ENCODE results near the gene SLC35F4.

The SLC35F4 gene

DNA sequence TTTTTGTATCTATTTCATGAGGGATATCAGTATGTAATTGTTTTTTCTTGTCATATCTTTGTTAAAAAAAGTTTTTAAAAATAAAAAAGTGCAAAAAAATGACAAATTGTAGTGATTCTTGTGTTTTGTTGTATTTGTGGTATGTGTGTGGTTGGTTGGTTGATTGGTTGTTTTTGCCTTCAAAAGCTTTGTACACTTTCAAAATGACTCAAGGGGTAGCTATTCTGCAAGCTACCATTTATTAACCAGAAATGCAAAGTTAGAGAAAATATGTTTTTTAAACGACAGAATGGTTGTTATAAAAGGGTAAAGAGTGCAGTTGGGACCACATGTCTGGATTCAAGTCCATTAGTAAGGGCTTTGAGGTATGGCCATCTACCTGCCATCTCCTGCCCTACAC is 119.3 kb downstream of the SLC35F4 start:
- no peak for TF ChIP-seq ZFX (IDR thresholded peaks at IDR 0.05)
- TF ChIP-seq, protein P1, sequence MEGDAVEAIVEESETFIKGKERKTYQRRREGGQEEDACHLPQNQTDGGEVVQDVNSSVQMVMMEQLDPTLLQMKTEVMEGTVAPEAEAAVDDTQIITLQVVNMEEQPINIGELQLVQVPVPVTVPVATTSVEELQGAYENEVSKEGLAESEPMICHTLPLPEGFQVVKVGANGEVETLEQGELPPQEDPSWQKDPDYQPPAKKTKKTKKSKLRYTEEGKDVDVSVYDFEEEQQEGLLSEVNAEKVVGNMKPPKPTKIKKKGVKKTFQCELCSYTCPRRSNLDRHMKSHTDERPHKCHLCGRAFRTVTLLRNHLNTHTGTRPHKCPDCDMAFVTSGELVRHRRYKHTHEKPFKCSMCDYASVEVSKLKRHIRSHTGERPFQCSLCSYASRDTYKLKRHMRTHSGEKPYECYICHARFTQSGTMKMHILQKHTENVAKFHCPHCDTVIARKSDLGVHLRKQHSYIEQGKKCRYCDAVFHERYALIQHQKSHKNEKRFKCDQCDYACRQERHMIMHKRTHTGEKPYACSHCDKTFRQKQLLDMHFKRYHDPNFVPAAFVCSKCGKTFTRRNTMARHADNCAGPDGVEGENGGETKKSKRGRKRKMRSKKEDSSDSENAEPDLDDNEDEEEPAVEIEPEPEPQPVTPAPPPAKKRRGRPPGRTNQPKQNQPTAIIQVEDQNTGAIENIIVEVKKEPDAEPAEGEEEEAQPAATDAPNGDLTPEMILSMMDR (conservative IDR thresholded peaks at IDR 0.05) = no peak
- no peak overlapping the region for H3K27ac ChIP-seq

DNA sequence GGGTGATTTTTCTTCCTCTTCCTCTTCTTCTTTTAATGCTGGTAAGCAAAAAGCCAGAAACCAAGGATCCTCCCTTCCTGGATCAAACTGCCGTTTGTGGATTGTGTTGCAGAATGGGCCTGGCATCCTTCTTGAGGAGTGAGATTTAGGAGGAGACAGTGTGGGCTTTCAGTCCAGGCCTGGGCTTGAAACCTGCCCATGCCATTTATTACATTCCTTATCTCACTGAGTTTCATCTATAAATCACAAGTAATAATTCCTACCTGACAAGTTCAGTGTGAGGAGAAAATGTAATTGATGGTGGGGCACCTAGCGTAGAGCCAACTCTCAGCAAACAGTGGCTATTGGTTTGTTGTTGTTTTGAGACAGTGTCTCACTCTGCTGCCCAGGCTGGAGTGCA is 126.4 kb downstream of the SLC35F4 start:
- H3K27ac ChIP-seq = no peak overlapping the region
- TF ChIP-seq ZFX (IDR thresholded peaks at IDR 0.05) = no peak
- TF ChIP-seq, protein P1 (conservative IDR thresholded peaks at IDR 0.05) = no peak

DNA sequence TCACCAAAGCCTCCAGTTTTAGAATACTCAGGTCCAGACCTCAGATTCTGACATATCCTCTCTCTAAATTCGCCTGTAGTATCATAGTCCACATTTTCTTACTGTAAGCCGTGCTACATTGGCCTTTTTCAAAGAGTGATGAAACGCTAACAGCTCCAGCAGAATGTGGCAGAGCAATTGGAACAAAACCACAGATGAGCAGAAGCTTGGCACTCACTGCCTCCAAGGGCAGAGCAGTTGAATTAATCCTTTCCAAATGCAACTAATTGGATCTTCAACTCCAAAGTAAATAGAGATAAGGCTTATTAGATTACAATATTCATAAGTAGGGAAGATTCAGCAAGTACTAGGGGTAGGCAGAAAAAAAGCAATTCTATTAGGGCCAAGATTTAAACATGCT is 128.3 kb downstream of the SLC35F4 start:
- no peak overlapping the region for H3K27ac ChIP-seq
- TF ChIP-seq, protein P1 (conservative IDR thresholded peaks at IDR 0.05) = no peak
- TF ChIP-seq ZFX (IDR thresholded peaks at IDR 0.05) = no peak

DNA sequence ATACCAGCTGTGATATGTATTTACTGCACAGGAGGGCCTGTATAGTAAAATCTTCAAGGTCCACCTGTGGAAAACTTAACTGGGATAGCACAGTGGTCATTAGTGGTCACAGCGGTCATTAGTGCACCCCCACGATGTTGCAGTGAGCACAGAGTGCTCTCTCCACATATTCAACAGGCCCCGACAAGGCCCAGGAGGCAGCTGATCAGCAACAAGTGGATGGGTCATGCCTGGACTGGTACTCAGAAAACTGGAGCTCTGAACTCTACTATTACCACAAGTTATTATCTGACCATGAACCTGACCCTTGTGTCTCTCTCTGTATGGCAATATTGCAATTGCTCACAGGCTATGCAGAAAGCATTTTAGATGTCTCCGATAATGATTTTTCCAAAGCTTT is 129.5 kb downstream of the SLC35F4 start:
- TF ChIP-seq, protein P1 (conservative IDR thresholded peaks at IDR 0.05) = no peak
- TF ChIP-seq ZFX (IDR thresholded peaks at IDR 0.05) = no peak
- H3K27ac ChIP-seq = no peak overlapping the region

DNA sequence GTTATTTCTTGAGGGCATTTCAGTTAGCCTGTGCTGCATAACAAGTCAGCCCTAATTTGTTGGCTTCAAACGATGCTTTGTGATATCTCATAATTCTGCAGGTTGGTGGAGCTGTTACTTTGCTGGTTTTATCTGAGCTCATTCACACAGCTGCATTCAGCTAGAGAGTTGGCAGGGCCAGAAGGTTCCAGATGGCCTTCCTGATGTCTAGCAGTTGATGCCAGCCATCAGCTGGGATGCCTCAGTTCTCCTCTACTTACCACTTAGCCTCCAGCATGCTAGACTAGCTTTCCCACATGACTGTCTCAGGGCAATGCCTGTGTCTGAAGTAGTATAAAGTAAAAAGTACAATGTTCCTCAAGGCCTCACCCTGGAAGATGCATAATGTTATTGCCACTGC is 130.6 kb downstream of the SLC35F4 start:
- no peak overlapping the region for H3K27ac ChIP-seq
- TF ChIP-seq, protein P1 (conservative IDR thresholded peaks at IDR 0.05) = no peak
- TF ChIP-seq ZFX (IDR thresholded peaks at IDR 0.05) = no peak

DNA sequence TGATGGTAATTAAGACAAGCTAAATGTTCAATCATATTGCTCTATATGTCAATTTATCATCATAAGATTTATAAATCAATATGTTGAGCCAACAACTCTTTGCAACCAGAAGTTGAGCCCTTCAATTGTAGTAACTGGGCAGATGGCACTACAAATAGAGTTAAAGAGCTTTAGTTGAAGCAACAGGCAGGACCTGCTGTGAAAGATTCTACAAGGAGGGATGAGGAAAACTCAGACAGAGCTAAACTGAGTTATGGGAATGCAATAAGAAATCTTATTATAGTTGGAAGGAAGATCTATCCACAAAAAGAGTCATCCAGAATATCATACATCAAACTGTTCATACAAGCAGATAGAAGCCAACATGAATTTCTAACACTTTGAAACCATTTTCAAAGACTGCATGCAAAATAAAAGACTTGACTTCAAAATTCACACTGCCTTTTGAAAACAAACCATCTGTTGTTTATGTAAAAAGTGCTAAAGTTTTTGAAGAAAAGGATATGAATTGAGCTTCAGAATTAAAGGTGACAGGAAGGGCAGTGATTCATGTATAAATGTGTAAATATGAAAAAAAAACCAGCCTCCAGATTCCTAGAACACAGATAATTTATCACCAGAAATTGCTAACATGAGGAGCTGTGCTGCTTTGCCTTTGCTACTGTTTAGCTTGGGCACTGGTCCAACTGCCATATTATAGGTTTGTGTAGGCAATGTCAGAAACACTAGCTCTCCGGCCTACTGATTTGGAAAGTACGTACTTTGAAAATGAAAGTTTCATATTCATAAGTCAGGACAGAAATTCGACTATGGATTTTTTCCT is 133.2 kb downstream of the SLC35F4 start:
- H3K27ac ChIP-seq = no peak overlapping the region
- no peak for TF ChIP-seq ZFX (IDR thresholded peaks at IDR 0.05)
- TF ChIP-seq, protein P1 (conservative IDR thresholded peaks at IDR 0.05) = no peak

DNA sequence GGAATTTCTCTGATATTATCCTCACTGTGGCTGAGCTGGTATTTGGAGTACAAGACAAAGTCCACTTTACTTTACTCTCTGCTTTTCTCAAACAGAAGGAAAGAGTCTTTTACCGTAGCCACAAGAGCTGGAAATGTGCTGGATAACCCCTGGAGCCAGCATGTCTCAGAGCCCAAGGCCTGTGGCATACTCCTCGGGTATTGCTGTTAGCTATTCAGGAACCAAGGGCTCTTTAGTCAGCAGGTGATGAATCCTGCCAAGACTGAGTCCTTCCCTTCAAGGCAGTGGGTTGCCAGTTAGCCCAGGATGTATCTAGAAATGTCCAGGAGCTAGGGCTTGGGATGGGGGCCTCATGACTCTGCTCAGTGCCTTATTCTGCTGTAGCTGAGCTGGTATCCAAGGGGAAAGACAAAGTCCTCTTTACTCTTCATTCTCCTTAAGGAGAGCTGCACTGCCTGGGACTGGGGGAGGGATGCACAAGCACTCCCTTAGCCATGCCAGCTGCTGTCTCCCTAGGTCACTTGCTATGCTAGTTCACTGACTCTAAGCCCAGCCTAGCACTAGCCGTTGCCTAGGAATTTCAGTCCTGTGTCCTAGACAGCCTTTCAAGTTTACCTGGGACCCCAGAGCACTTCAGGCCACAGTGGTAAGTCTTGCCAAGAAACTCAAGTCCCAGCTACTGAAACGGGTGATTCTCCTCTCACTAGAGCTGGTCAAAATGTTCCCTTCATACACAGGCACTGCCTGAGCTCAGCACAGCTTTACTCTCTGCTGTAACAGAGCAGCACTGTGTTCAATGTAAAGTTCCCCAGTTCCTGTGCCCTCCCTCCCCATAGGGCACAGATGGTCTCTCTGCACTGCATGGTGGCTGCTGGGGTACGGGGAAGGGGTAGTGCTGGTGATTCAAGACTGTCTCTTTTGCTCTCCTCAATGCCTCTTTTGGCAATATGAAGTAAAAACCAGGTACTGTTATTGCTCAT is 136.4 kb downstream of the SLC35F4 start:
- no peak overlapping the region for H3K27ac ChIP-seq

More for the DNA sequence above, 136.4 kb downstream of the SLC35F4 start:
- no peak; the same call in 1 of the 2 replicates for TF ChIP-seq ZFX (IDR thresholded peaks at IDR 0.05)
- TF ChIP-seq, protein P1 (conservative IDR thresholded peaks at IDR 0.05) = no peak

All from C4-2B (cell line).